ENCODE results near the gene SPEM1.

SPEM1 gene

GRCh38 chr17:7398612-7399011, 21.5 kb upstream of the SPEM1 start:
- DNase-seq (ENCODE audit: low read depth in 2 of 2), result no peak

- DNase-seq (ENCODE audit: low read depth in 2 of 2), result no peak
Observed at GRCh38 chr17:7403043-7403726, 16.9 kb upstream of the SPEM1 start.

DNA sequence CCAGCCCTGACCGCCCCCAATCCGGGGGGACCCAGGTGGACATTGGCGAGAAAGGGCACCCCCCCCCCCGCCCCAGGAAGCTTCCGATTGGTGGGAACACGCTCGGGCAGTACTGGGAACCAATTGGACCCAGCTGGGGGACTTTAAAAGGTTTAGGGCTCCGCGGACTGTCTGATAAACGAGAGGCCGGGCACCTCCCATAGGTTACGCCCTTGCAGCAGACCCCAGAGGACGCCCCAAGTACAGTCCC, 16.5 kb upstream of the SPEM1 start:
- no peak for DNase-seq (ENCODE audit: low read depth in 2 of 2)

- peak; percentile 94 to 95 for DNase-seq (ENCODE audit: low read depth in 2 of 2)
Observed at GRCh38 chr17:7403977-7404736, 16.0 kb upstream of the SPEM1 start, which contains the start of gene TMEM256. Gene TMEM256 (minus strand): TSS chr17:7404097. CDS start chr17:7404084, 13 bp downstream.

DNA sequence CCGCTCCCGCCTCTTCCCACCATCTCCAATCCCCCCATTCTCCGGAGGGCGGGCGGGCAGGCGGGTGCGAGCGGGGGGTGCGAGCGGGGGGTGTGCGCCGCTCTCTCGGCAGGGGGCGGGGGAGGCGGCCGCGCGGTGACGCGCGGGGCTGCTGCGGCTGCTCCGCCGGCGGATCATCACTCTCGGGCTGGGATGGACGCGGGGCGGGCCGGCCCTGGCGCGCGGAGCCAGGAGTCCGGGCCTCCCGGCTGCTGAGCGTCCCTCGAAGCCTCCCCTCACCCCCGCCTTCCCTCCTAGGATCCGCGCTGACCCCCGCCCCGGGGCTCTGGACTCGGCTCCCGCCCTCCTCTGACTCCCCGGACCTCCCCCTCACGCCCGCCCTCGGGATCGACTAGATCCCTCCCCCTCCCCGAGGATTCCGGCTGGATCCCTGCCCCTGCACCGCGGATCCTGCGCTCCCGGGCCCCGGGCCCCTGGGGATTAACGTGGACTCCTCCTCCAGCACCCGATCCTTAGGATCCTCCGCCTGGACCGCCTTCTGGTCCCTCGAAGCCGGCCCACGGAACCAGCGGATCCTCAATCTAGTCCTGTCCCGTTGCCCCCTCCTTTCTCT, 15.3 kb upstream of the SPEM1 start:
- peak in 1 of 2 donors; percentile 53 for DNase-seq (ENCODE audit: low read depth in 2 of 2)

DNA sequence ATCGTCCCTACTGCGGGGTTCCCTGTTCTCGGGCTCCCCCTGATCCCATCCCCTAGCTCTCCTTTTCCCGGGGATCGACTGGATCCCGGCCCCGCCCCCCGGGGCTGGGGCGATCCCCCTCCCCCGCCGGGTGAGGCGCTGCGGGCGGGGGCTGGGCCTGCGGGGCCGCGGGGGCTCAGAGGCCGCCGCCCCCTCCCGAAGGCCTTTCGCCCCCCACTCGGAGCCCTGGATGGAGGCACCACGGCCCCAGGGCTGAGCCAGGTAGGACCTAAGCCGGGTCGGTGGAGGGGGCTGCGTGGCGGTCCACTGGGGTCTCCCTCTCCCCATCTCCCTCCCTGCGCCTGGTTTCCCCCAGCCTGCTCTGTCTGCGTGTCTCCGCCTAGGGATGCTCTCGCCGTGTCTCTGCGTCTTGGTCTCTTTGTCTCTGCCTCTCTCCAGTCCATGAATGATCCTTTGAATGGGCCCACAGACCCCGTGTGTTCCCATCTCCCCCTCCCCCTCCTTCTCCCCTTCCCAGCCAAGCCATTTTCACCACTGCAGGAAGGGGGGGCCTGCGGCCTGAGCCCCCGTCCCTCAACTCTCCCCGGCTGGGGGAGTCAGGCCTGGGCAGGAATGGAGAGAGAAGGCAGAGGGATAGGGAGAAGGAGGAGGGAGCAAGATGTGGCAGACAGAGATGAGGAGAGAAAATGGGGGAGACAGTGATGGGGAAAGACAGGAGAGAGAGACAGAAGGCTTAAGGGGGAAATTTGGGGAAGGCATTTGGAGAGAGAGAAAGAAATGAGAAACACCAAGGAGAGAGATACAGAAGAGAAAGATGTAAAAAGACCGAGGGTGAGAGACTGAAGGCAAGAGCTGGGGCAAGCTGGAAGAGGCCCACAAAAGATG, 14.5 kb upstream of the SPEM1 start:
- no peak for DNase-seq (ENCODE audit: low read depth in 2 of 2)

DNA sequence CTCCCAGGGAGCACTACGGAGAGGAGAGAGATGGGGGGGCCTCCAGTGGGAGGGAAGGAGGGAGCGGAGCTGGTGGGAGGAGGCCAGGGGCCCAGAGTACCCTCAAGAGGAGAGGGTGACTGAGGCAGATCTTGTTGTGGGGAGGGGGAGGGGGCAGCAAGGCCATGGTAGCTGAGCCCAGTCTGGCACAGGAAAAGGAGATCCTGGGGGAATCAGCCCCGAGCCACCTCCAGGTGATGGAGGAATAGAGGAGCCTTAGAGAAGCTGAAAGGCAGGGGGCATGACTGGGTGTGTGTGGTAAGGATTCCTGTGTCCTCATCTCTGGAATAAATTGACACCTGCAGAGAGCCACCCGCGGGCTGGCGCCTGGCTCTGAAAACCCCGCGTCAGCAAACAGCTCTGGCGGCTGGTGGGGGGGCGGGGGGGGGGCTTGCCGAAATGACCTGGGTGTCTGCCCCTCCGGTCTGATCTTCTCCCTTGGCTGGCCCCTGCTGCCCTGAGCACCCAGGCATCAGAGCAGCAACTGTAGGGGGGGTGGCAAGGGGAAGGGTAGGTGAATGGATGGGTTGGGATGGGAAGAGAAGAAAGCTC, 13.8 kb upstream of the SPEM1 start:
- DNase-seq (ENCODE audit: low read depth in 2 of 2), result no peak

GRCh38 chr17:7407082-7407481, 13.0 kb upstream of the SPEM1 start:
- no peak for DNase-seq (ENCODE audit: low read depth in 2 of 2)

- DNase-seq (ENCODE audit: low read depth in 2 of 2), result no peak
Observed at GRCh38 chr17:7407485-7408251, 12.5 kb upstream of the SPEM1 start, which contains the start of gene NLGN2. Gene NLGN2 (plus strand): TSS chr17:7407845. CDS start chr17:7408256, 411 bp downstream.

- DNase-seq (ENCODE audit: low read depth in 2 of 2), result no peak
Observed at GRCh38 chr17:7408252-7408727, 11.8 kb upstream of the SPEM1 start.

DNA sequence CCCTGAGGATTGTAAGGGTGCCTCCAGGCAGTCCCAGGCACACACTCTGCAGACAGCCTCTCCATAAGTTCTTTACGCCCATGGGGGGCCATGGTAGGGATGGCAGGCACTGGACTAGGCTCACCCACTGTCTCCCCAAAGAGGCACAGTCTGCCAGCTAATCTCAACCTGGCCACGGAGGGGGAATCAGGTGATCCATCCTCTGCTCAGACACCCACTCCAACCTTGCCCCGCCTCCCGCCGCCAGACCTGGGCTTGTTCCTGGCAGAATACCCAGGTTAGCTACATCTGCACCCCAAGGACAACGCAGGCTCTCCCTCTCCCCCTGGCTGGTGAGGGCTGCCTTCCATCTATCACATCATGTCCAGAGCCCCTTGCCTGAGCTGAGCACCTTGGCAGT, 11.3 kb upstream of the SPEM1 start:
- no peak for DNase-seq (ENCODE audit: low read depth in 2 of 2)

DNA sequence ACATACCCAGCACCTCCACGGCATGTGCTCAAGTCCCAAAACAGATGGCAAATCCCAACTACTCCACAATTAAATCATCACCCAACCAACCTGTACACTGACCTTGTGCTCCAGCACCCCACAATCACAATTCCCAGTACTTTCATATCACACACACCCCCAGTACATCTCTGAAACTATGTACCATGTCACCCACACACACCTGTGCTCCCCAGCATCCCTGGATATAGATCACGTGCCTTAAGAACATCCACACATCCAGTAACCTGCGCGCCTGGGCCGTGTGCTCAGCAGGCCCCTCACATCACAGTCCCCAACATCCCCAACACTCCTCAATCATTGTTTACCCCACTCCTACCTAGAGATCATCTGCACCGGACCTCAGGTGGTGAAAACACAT, 10.4 kb upstream of the SPEM1 start:
- DNase-seq (ENCODE audit: low read depth in 2 of 2), result no peak

GRCh38 chr17:7410634-7411426, 9.3 kb upstream of the SPEM1 start:
- no peak for DNase-seq (ENCODE audit: low read depth in 2 of 2)

DNA sequence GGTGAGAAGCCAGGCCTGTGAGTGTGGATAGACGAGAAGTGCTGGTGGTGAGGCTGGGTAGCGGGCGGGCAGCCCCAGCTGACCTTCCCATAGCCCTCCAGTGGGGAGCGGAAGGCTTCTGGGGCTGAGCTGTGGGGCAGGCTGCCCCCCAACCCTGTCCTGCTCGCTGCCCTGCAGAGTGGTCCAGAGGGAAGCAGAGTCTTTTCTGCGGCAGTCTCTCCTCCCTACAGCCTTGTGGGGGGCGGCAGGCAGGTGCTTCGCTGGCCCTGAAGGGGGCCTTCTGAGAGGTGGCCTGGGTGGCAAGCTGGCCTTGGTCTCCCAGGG, 8.7 kb upstream of the SPEM1 start:
- DNase-seq (ENCODE audit: low read depth in 2 of 2), result no peak

DNA sequence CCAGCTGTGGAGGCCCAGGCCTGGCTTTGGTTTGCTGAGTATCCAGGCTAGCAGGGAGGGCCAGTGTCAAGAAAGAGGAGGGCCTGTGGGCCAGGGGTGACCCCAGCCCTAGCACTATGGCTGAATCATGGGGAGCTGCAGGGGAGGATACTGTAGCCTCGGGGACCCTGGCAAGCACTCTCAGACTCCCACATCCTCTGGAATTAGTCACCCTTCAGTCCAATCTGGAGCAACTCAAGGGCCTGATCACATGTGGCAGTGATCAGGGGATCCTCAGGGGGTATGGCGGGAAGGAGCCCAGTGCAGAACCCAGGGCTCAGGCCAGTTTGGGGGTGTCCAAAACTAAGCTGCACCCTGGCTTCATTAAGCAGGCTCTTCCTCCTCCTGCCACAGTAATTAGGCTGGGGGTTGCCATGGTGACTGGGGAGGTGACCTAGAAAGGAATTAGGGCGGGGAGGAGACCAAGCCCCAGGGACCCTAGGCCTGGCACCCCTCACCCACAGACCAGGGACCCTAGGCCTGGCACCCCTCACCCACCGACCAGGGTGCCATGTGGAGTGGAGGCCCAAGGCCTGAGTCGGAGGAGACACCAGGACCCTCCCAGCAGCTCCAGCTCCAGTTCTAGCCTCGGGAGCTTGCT, 6.7 kb upstream of the SPEM1 start:
- no peak for DNase-seq (ENCODE audit: low read depth in 2 of 2)

- DNase-seq (ENCODE audit: low read depth in 2 of 2), result no peak
Observed at GRCh38 chr17:7414837-7415236, 5.3 kb upstream of the SPEM1 start.

DNA sequence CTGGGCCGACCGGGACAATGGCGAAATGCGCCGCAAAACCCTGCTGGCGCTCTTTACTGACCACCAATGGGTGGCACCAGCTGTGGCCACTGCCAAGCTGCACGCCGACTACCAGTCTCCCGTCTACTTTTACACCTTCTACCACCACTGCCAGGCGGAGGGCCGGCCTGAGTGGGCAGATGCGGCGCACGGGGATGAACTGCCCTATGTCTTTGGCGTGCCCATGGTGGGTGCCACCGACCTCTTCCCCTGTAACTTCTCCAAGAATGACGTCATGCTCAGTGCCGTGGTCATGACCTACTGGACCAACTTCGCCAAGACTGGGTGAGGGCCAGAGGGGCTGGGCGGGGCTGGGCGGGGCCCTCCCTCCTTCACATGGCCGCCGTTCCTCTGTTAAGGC, 4.3 kb upstream of the SPEM1 start:
- no peak for DNase-seq (ENCODE audit: low read depth in 2 of 2)

DNA sequence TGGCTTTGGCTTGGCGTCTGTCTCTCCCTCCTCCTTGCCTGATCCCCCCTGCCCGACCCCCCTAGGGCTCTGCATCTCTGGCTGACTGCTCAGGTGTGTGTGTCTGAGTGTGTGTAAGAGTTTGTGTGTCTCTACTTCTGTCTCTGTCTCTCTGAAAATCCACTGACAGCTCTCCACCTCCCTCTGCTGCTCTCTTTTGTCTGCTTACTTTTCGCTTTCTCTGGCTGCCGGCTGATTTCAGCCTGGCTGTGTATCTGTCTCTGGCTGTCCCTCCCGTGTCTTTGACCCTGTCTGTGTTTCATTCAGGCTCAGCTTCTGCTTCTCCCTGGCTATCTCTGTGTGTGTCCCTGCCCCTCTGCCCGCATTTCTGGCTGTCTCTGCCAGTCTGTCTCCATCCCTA, 3.8 kb upstream of the SPEM1 start:
- no peak for DNase-seq (ENCODE audit: low read depth in 2 of 2)

DNA sequence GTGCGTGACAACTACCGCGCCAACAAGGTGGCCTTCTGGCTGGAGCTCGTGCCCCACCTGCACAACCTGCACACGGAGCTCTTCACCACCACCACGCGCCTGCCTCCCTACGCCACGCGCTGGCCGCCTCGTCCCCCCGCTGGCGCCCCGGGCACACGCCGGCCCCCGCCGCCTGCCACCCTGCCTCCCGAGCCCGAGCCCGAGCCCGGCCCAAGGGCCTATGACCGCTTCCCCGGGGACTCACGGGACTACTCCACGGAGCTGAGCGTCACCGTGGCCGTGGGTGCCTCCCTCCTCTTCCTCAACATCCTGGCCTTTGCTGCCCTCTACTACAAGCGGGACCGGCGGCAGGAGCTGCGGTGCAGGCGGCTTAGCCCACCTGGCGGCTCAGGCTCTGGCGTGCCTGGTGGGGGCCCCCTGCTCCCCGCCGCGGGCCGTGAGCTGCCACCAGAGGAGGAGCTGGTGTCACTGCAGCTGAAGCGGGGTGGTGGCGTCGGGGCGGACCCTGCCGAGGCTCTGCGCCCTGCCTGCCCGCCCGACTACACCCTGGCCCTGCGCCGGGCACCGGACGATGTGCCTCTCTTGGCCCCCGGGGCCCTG, 3.0 kb upstream of the SPEM1 start:
- DNase-seq (ENCODE audit: low read depth in 2 of 2), result no peak

Measured in stimulated activated CD4-positive, alpha-beta T cell treated with anti-CD3 and anti-CD28 coated beads, Interleukin-4, amount 100 ng/mL, for 48 hours (primary cell).